Heart left ventricle (tissue), 16 donors: ENCODE data around the gene ZBTB25. TPM values are rescaled to one million over a fixed set of nuclear protein-coding genes. Genes with fewer than 3 reads are reported as not detected.

Source experiments
- ATAC-seq, 4 donors: fragments of 200-7000 bp; cut with Tn5 transposase; one replicate each; pipeline ENCODE4 v1.9.1; 2020 to 2022; ENCODE audit warnings: moderate library complexity in 4 of 4, mild to moderate bottlenecking in 3 of 4, moderate number of reproducible peaks in 1 of 4
- DNase-seq, 5 donors: peaks; one replicate each; pipeline ENCODE4 v3.0.0-alpha.2; 2020
- H3K27ac ChIP-seq, 12 donors: fragments of 200-600 bp; sonication (generic) in 4 of 12; one replicate each; pipeline versions ENCODE4 v1.5.0 to v1.8.0; 2016 to 2022; ENCODE audit warnings: mild to moderate bottlenecking in 2 of 12
- H3K27me3 ChIP-seq, 9 donors: fragments of 200-600 bp; sonication (generic) in 2 of 9; one replicate each; pipeline versions ENCODE4 v1.5.1 to v1.8.0; 2016 to 2022; ENCODE audit warnings: mild to moderate bottlenecking in 3 of 9
- H3K36me3 ChIP-seq, 9 donors: fragments of 200-600 bp; sonication (generic) in 2 of 9; one replicate each; pipeline versions ENCODE4 v1.5.0 to v1.8.0; 2018 to 2022; ENCODE audit warnings: mild to moderate bottlenecking in 2 of 9
- H3K4me1 ChIP-seq, 12 donors: fragments of 200-600 bp; sonication (generic) in 4 of 12; one replicate each; pipeline versions ENCODE4 v1.5.0 to v1.8.0; 2016 to 2022; ENCODE audit warnings: mild to moderate bottlenecking in 3 of 12
- H3K4me3 ChIP-seq, 12 donors: fragments of 200-600 bp; sonication (generic) in 4 of 12; one replicate each; pipeline versions ENCODE4 v1.5.0 to v1.8.0; 2017 to 2022; ENCODE audit warnings: mild to moderate bottlenecking in 9 of 12, moderate library complexity in 4 of 12
- H3K9me3 ChIP-seq, 12 donors: fragments of 200-600 bp; sonication (generic) in 4 of 12; one replicate each; pipeline versions ENCODE4 v1.5.0 to v1.8.0; 2016 to 2022; ENCODE audit warnings: mild to moderate bottlenecking in 1 of 12
- CTCF ChIP-seq, 12 donors: fragments of 200-600 bp; sonication (generic) in 4 of 12; IDR thresholded peaks; one replicate each; pipeline versions ENCODE4 v1.5.0 to v1.8.0; 2018 to 2022; ENCODE audit warnings: antibody characterized with exemption in 12 of 12, mild to moderate bottlenecking in 5 of 12
- POLR2A ChIP-seq, 2 donors: fragments of 450-650 bp; IDR thresholded peaks; one replicate each; pipeline ENCODE4 v1.6.1; 2017; ENCODE audit warnings: antibody characterized with exemption in 2 of 2, mild to moderate bottlenecking in 2 of 2, moderate library complexity in 2 of 2
- WGBS, 4 donors: extraction: QIAGEN DNeasy Blood & Tissue Kit in 2 of 4; methylation state at CpG; one replicate each; pipeline versions ENCODE4 v1.1.5 to v1.1.7; 2013 to 2018; 5-methylcytosine and 5-hydroxymethylcytosine counted together
- intact Hi-C, 10 donors: fragments of 100-400 bp; cut with DNase I; formaldehyde crosslinking; loops; one replicate each; pipeline versions ENCODE4 v1.11.1 to v1.14.2; 2022
- polyA plus RNA-seq, 2 donors: library from polyadenylated mRNA; stranded (reverse); fragments of 200-250 nt; gene quantifications; one replicate each; pipeline ENCODE4 v1.2.3, GENCODE V29; 2013
- total RNA-seq, 9 donors: library from RNA; depleted of rRNA in 2 of 9; stranded (reverse); fragments of >200 nt in 2 of 9; fragmentation: NEBNext Ultra II Directional in 3 of 9; extraction: Animal tissue kit (Norgen Biotek cat#: 25700) in 3 of 9; gene quantifications; one replicate each; pipeline versions ENCODE4 v1.1.0 to v1.2.4, GENCODE V29; 2016 to 2023
- donor health status: ischemic (EF 13 %, LVEDD 7.1; RV severe dilation, severe dysfunction).
- donor health status: healthy with polysubstance abuse.
- donor health status: DM: no; HTN: yes; CAD: no.
- donor health status: DM: no; HTN: no; CAD: no.
- donor health status: ischemic (EF 25% LVEDD 6.9; RV normal size, moderate dysfunction).
- donor health status: ischemic (EF 25% LVEDD 5.7; RV mildly dilated, moderate dysfunction).
- donor health status: healthy.
- donor health status: DM: yes; HTN: yes; CAD: no.
- donor health status: ischemic (EF 35%, LVEDD 5.7; RV mildly dilated, moderate dysfunction).
- donor health status: nonischemic (EF 11% LVEDD 7.7; RV severe dilation, severe dysfunction).
- donor health status: DM: yes; HTN: yes; CAD: no.
- donor health status: PGD.
- donor health status: ischemic (EF 29% LVEDD 5.4; RV normal size, mild dysfunction).
- donor health status: nonischemic (EF 23%, LVEDD 6.1; RV moderate dilation, normal function).

The ZBTB25 gene
- total and polyA plus RNA-seq, 11 donors: 4.0 to 28.0 (median 18.2) TPM

DNA sequence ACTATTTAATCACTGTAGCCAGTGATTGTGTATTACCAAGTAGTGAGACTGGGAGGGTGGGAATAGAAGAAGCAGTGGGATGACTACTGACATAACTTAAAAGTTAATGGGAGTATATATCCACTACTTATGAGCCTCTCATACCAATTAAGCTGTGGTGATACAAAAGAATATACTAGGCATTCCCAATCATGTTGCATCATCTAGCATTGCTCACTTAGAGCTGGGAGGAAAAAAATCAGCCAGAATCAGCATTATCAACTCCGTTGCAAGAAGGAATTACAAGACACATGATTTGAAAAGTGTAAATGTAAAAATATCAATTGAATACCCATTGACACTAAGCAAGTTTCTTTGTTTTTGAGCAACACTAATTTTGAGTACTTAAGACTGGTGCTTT, 45.4 kb upstream of the ZBTB25 start:
- DNase-seq (no peak), ATAC-seq (no peak)
- intact Hi-C loops: loop anchor here in 1 of 10 donors (10.0 kb wide), 1 partner anchor 216 kb away; no protein-coding TSS in a partner anchor
- Histone ChIP-seq H3K4me1 (peaks cover 0 to 19% (median 10%) of the 10 kb centered on the region in 12 donors), H3K27ac (no peak overlapping the region), H3K9me3 (no peaks in the 10 kb centered on the region), H3K36me3 (no peaks in the 10 kb centered on the region), H3K27me3 (peaks cover 0 to 18% (median 0%) of the 10 kb centered on the region in 9 donors), H3K4me3 (no peak overlapping the region)
- WGBS, 4 donors: 93 to 99% (median 98%) methylated on average over 1 of the region's 1 CpG
- TF ChIP-seq POLR2A (IDR thresholded peaks at IDR 0.05): no peak
- TF ChIP-seq CTCF (IDR thresholded peaks at IDR 0.05): no peak

GRCh38 chr14:64544607-64545312, 41.1 kb upstream of the ZBTB25 start:
- H3K27me3 ChIP-seq: peaks cover 0 to 29% (median 0%) of the 10 kb centered on the region in 9 donors
- H3K4me3 ChIP-seq: no peak overlapping the region
- peaks cover 0 to 32% (median 7%) of the 10 kb centered on the region in 12 donors for H3K4me1 ChIP-seq
- no peaks in the 10 kb centered on the region for H3K36me3 ChIP-seq
- intact Hi-C loops: loop anchor here in 4 of 10 donors (5.0 to 10.0 kb wide), 2 partner anchors 93 to 220 kb away; no protein-coding TSS in a partner anchor
- no peak for DNase-seq
- ATAC-seq: no peak
- H3K9me3 ChIP-seq: peaks cover 0 to 3% (median 0%) of the 10 kb centered on the region in 12 donors
- WGBS, 4 donors: 73 to 83% (median 77%) methylated on average over 5 of the region's 5 CpGs
- H3K27ac ChIP-seq: no peak overlapping the region
- TF ChIP-seq POLR2A (IDR thresholded peaks at IDR 0.05) (no peak), CTCF (IDR thresholded peaks at IDR 0.05) (no peak)

- peak overlapping the region in 1 of 12 donors; percentile 86 for H3K27ac ChIP-seq
- peaks cover 0 to 34% (median 10%) of the 10 kb centered on the region in 12 donors for H3K4me1 ChIP-seq
- intact Hi-C loops: loop anchor here in 4 of 10 donors (5.0 to 10.0 kb wide), 2 partner anchors 94 to 222 kb away; no protein-coding TSS in a partner anchor
- peaks cover 0 to 3% (median 0%) of the 10 kb centered on the region in 12 donors for H3K9me3 ChIP-seq
- TF ChIP-seq POLR2A (IDR thresholded peaks at IDR 0.05): no peak
- no peak for TF ChIP-seq CTCF (IDR thresholded peaks at IDR 0.05)
- H3K36me3 ChIP-seq: no peaks in the 10 kb centered on the region
- ATAC-seq: no peak
- 74 to 81% (median 77%) methylated on average over 4 of the region's 4 CpGs for WGBS, 4 donors
- peaks cover 0 to 24% (median 0%) of the 10 kb centered on the region in 9 donors for H3K27me3 ChIP-seq
- peak overlapping the region in 11 of 12 donors; percentile 5 to 77 (median 42) for H3K4me3 ChIP-seq
- DNase-seq: no peak
Measured at GRCh38 chr14:64542836-64543201, 39.2 kb upstream of the ZBTB25 start.
